HG02973 (cell line): ENCODE data around the gene RGS19.

Source experiments
- ATAC-seq: cut with Tn5 transposase; IDR thresholded peaks from one replicate; pipeline ENCODE4 v1.9.1; 2021; ENCODE audit warnings: moderate library complexity; ENCODE audit not compliant: unreplicated experiment

RGS19 gene

DNA sequence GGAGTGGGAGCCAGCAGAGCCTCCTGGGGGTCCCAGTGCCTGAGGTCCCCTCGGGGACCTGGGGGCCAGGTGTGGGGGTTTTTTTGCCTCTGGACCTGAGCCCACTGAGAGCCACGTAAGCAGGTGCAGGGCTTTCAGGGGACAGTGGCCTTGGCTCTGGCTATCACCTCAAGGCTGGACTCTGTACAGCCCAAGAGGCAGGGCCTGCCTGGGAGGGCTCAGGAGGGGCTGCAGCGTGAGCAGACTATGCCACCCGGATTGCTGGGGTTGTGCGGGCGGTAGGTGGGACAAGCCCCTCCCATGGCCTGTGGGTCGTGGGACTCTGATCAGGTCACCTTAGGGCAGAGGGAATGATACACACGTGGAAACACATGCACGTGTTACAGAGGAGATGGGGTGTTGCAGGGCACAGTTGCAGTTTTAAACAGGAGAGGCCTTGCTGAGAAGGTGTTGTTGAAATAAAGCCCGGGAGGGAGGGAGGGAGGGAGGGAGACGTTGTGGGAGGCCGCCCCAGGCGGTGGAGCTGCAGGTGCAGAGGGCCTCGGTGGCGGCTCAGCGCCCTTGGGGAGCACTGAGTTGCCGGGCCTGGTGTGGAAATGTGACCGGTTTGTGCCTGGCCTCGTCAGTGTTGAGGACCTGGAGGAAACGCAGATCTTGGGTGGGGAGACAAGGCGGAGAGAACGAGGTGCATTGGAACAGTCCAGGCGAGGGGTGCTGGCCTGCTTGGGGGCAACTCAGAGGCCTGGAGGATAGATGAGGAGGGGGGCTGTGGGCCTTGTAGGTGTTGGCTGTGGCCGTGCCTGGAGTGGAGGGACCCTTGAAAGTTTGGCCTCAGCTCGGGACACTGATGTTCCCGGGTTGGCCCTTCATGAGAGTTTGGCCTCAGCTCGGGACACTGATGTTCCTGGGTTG is 14.0 kb downstream of the RGS19 start:
- ATAC-seq, result no peak

DNA sequence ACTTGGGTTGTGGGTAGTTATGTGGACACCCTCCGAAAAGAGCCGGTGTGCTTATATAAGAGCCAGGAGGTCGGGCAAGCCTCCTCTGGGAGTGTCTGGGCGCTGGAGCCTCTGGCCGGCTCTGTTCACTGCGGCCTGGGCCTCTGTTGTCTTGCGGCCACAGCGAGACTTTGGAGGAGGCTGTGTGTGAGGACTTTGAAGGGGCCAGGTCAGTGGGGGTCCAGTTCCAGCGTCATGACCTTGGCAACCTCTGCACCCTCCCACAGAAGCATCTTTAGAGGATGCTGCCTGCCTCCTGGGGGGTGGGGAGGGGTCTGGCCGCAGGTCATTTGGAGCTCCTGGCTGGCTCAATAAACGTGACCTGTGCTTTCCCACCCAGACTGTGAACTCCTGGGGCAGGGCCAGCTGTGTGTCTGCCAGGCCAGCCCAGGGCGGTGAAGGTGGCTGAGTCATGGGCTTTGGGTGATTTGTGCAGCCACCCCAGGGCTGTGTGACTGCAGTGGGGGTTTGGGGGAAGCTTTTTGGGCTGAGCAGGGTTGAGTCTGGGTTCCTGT is 15.1 kb downstream of the RGS19 start:
- no peak for ATAC-seq

GRCh38 chr20:64063389-64064144 is 15.8 kb downstream of the RGS19 start:
- ATAC-seq, result no peak

GRCh38 chr20:64062596-64063388 is 16.5 kb downstream of the RGS19 start, which contains the start of gene TCEA2:
Gene TCEA2 (plus strand): TSS chr20:64063198. CDS start chr20:64063313, 115 bp downstream.
- ATAC-seq, result peak; percentile 77

DNA sequence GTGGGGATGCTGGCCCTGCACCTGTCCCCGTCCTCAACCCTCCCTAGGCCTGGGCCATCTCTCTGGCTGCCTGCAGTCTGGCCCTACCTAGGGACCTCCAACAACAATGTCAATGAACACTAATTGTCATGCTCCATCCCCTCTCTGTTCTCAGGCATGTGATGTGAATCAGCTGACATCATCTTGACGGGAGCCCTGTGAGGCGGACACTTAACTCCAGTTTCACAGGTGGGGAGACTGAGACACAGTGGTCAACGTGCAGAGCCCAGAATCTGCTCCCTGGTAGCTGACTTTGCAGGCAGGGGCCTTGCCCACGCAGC is 17.1 kb downstream of the RGS19 start:
- no peak for ATAC-seq

DNA sequence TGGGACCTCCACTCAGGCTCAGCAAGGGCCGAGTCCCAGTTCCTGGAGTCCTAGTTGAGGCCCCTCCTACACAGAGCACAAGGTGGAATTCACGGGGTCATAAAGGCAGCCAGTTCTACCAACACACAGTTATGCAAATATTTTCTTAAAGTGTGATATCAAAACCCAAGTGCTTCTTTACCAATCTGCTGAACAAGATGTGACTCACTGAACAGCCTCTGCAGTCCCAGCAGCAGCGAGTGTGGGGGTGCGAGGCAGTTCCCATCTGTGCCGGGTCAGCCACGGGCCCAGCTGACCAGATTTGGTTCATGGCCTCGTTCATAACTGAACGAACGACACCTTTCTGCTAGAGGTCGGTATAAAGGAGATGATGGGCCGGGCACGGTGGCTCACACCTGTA is 20.8 kb downstream of the RGS19 start:
- no peak for ATAC-seq

DNA sequence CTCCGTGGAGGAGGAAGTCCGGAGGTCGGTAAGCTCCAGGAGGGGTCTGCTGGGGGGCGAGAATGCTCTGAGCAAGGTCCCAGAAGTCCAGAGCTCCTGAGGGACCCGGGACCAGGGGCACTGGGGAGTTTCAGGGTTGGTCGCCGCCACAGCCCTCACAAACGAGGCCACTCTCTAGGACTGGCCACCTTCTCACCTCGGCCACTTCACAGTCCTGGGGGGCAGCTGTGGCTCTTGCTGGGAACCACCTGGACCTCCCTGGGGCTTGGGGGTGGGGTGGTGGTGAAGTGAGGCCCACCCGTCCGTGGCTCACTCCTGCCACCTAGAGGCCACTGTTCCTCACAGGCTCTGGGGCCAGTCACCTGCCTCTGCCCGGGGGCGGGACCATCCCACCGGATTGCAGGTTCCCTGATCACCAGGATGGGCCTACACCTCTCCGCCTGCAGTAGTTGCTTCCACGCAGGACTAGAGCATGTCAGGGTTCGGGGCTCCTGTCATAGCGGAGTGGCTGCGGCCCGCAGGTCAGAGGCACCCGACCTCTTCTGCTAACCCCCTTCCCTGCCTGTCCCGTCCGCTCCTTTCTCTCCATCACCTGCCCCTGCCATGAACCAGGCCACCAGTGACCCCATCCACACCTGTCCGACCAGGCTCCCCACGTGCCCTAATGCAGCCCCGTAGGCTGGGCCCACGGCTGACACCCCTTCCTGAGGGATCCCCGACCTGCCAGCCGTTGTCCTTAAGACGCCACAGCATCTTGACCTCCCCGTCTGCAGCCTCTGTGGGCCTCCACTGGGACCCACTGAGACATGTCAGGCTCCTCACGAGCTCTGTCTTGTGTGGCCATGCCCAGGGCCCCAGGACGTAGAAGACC is 21.5 kb downstream of the RGS19 start:
- no peak for ATAC-seq

DNA sequence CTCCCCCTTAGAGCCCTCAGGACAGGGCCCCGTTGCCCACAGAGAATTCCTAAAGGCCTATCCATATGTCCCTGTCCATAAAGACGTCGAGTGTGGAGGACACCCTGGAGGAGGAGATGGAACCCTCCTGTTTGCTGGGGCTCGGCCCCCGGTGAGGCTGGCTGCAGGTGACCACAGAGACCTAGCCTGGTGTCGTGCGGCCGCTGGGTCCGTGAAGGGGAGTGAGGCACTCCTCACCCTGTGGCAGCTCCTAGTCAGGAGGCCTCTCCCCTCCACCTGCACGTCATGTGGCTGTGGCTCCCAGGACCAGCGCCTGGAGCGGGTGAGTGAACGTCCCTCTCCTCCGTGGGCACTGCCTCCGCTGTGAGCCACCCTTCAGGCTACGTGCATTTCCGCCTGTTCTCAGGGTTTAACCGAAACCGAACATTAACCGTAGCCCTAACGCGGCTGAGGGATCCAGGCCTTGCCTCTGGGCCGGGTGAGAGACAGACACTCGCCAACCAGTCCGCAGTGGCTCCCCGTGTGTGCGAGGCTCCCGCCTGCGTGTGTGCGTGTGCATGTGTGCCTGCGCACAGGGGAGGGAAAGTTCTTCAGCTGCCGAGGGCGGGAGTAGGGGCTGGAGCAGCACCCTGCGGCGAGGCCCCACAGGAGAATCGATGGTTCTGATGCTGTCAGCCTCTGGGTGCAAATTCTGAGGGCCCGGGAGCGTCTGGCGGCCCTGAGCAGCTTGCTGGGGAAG is 22.3 kb downstream of the RGS19 start:
- no peak for ATAC-seq

- no peak for ATAC-seq
Observed at GRCh38 chr20:64056639-64056888, 22.8 kb downstream of the RGS19 start.

DNA sequence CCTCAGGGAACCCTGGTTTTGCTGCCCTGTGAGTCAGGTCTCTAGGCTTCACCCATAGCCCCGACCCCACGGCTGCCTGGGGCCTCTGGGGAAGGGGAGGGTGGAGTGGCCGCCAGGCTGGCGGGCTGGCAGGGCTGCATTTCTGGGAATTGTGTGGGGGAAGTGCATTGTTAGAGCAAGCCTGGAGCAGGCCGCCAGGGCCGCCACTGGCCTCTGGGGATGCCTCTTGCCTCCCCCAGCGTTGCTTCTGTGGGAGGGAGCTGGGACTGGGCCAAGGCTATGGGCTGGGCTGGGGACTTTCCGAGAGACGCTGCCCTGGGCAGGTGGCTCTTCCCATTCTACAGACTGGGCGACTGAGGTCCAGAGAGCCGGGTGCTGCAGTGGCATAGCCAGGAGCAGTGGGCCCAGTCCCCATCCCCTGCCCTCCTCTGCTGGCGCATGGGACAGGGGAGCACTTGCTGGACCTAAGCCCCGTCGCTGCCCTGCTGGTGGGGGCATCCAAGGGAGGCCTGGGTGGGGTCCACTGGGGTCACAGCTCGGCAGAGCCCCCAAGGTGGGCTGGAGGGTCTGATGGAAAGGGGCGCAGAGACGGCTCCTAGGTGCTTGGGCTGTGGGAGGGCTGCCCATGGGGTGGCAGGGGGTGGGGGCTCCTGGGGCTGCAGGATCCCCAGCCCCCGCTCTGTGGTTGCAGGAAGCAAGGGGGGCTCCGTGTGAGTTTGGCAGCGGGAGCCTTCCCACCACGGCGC is 23.3 kb downstream of the RGS19 start:
- no peak for ATAC-seq

DNA sequence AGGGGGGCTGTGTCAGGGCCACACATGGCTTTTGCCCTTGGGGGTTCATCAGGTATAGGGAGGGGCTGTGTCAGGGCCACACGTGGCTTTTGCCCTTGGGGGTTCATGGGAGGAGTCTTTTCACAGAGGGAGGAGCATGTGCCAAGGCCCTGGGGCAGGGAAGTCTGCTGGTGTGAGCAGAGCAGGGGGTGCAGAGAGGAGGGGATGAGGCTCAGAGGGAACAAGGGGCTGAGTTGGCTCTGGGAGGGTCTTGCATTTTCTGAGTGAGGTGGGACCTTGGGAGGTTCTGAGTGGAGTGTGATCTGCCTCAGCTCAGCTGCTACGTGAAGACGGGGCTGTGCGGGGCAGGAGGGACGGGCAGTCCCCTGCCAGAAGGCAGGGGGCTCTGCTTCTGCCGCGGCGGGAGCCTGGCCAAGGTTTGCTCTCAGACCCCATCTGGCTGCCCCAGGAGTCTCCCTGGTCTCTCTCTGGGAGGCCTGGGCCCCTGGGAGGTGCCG is 23.9 kb downstream of the RGS19 start:
- ATAC-seq, result no peak

DNA sequence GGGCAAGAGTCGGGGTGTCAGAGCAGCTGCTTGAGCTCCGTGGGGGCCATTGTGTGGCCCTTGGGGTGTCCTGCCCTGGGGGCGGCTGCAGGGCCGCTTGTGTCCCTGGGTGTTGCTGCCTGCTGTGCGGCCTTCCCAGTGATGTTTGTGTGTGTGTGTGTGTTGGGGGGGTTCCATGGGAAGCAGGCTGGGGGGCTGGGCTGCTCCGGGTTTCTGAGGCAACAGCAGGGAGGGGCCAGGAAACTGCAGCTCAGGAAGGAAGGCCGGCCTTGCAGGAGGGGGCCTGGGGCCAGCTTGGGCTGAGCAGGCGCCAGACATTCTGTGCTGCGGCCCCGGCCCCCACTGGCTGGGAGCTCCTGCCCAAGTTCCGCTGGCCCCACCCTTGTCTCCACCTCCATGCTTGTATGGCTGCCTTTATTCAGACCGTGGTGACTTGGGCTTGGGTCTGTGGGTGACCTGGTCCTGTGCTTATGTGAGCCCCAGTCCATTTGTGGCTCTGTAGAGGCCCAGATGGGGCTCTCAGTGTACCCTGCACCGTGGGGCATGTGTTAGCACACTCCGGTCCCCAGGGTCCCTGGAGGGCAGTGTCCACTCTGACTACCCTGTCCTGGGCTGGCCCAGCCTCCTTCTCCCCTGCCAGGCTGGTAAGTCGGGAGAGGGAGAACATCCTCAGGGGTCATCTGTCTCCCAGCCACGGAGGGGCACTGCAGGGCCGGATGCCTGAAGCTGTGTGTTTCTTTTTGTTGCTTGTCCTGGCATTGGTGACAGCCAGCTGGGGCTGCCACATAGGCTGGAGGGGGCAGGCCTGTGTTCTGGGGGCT is 25.3 kb downstream of the RGS19 start:
- no peak for ATAC-seq

GRCh38 chr20:64052987-64053840 is 26.1 kb downstream of the RGS19 start:
- ATAC-seq, result no peak

DNA sequence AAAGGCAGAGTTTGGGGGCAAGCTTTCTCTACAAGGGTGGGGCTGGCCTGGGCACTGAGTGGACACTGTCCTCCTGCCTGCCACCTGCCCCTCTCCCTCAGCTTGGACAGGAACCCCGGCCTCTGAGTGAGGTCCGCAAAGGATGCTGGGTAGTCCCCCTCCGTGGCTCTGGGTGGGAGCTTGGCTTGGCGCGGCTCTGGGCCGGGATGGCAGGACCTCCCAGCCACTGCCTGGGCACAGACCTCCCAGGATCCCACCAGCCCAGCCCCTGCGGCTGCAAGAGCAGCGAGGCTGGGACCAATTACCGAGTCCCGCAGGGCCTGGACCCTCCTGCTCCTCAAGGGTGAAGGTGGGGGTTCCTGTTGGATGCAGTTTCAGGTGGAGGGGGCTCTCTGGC is 27.0 kb downstream of the RGS19 start:
- no peak for ATAC-seq

DNA sequence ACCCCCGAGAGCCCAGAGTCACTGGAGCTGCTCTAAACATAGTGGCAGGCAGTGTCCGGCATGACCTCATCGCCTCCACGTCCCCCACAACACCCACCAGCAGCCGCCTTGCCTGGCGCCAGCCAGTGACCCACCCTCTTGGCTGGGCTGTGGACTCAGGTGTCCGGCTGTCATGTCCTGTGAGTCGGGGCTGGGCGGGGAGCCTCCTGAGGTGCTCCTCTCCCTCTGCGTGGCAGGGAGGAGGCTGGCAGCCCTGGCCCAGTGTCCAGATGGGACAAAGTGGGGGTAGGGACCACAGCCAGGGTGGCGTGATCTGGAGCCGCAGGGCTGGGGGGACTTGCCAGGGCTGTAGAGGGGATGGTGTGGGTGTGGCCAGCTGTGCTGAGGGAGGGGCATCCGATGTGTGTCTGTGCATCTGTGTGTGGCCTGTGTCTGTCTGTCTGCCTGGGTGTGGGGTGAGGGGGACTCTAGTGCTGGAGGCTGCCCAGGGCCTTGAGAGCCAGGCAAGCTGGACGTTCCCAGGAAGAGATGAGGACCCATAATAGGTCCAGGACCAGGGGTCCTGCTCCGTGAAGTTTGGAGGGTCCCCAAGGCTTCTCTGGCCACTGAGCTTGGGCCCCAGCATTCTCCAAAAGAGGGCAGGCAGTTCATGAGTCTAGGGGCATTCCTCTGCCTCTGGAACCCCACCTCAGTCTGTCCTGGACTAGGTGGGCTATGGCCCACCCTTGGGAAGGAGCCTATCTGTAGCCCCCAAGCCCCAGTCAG is 27.6 kb downstream of the RGS19 start:
- no peak for ATAC-seq

DNA sequence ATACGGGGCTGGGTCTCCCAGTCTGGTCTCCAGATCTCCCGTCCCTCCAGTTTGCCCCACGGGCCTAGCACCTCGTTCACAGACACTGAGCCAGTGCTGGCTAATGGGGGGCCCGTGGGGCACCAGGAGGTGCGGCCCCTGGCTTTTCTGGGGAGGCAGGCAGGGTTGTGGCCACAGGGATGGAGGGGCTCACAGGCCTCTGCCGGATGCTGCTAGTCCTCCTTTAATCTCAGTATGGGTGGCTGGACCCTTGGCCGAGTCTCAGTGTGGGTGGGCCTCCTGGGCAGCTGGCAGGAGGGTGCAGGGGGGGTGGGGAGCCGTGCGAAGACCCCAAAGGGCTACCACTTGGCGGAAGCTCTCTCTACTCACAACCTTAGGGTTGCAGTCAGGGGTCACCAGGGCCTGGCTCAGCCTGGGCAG is 28.3 kb downstream of the RGS19 start:
- no peak for ATAC-seq
